CD4-positive, alpha-beta T cell treated with Interleukin-15 for 1 hour (primary cell): ENCODE data around the gene FHIT.
"Not testable (repeated sequence)": the region's sequence is repeated elsewhere in the genome, so short reads cannot be mapped to it uniquely, and the experiment has no call there.

Experiments used
- DNase-seq: peaks from one replicate; pipeline ENCODE4 v3.0.0-alpha.2; 2020

The FHIT gene

DNA sequence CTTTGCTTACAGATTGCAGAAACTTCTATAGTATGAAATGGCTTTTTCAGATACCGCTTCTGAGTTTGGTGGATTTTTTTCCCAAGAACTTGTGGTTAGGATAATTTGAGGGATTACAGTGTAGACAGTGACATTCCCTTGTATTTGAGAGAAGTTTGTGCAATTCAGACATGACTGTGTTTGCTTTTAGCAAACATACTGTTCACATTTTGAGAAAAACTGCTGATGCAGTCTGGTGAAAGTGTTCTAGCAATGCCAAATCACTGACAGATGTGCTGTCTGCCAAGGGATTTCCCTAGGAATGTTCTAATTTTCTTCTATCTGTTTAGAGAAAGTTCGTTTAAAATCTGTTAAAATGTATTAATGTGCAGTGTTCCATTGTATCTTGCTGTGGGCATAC, 652.6 kb downstream of the FHIT start:
- no peak for DNase-seq

DNA sequence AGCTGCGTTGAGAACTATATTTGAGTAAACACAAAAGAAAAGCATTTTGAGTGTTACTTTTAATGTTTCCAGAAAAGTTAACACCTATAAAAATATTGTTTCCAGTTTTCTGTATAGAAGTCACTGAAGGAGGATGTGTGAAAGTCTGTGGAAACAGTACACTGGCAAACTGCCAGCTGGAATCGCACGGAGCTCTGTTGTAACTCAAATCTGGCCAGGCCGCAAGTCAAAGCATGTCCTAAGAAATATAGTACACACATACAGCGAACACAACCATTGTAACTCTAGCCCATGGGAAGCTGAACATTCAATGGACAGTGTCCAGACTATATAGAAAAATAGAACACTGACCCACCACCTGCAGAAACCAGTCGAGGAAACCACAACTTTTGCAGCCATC, 657.2 kb downstream of the FHIT start:
- DNase-seq = no peak

- no peak for DNase-seq
Measured at GRCh38 chr3:60591267-60591666, 660.0 kb downstream of the FHIT start.

- no peak for DNase-seq
Measured at GRCh38 chr3:60588806-60589205, 662.4 kb downstream of the FHIT start.

GRCh38 chr3:60585918-60586317, 665.3 kb downstream of the FHIT start:
- DNase-seq = no peak

GRCh38 chr3:60584250-60584649, 667.0 kb downstream of the FHIT start:
- no peak for DNase-seq

DNA sequence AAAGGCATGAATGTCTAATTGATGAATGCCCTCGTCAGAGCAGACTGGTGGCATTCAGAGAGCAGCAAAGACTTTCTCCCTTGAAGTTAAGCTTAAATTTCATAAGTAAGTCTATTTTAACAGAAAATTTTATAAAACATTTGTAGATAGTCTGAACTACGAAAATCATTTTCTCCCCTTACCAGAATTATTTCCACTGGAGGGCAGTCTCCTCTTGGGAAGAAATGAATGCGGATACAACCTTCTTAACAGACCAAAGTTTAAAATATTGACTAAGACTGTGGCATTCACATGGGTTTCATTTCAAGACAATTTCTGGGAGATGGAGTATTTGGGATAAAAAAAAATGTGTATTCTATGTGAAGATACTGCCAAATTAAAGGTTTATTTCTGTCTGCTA, 669.0 kb downstream of the FHIT start:
- DNase-seq = no peak

GRCh38 chr3:60580809-60581208, 670.4 kb downstream of the FHIT start:
- DNase-seq = no peak

- no peak for DNase-seq
Measured at GRCh38 chr3:60579734-60580133, 671.5 kb downstream of the FHIT start.

GRCh38 chr3:60578936-60579335, 672.3 kb downstream of the FHIT start:
- DNase-seq = no peak

DNA sequence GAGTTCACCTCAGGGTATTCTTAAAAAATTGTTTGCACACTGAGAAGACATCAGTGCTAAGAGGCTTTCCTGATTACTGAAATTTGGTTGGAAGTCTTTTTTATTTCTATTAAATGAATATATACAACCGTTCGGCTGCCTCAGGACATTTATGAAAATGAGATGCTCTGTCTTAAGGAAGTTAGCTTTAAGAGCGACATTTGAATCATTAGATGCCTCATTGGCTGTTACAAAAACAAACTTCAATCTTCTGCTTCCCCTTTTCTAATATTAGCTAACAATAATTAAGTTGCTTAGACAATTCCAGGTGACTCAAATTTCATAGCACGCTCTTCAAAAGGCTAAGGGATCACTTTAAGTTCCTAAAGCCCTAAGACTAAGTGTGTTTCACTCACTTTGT, 673.7 kb downstream of the FHIT start:
- DNase-seq = no peak

- DNase-seq = no peak
Measured at GRCh38 chr3:60575718-60576272, 675.5 kb downstream of the FHIT start.

DNA sequence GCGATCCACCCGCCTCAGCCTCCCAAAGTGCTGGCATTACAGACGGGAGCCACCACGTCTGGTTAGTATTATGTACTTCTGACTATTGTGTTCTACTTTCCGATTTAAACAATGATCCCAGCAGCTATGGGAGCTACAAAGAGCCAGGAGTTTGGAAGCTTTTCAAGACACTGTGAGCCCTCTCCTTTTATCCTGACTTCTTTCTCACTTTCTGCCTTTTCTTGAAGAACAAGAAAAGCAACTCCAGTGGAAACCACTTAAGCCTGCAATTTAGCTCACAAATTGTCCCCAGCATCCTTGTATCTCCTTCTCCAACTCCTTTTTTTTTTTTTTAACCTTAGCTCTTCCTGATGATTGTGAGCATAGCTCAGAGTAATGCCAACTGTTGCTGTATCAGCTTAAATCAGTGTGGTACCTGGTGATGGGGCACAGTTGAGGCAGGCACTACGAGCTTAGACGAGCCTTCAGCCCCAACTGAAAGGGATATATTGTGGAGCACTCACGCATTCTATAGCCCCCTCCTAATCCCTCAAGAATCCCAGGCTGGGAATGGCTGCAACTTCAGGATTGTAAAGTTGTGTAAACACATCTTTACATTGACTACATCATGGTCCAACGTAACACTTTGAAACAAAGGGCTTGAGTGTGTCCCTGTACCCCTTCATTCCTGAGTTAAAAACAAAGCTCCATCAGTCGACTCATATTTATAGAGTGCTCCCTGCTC, 677.0 kb downstream of the FHIT start:
- no peak for DNase-seq

GRCh38 chr3:60573494-60573893, 677.8 kb downstream of the FHIT start:
- DNase-seq = no peak

- no peak for DNase-seq
Measured at GRCh38 chr3:60571511-60571910, 679.7 kb downstream of the FHIT start.

GRCh38 chr3:60557122-60557521, 694.1 kb downstream of the FHIT start:
- DNase-seq = no peak

DNA sequence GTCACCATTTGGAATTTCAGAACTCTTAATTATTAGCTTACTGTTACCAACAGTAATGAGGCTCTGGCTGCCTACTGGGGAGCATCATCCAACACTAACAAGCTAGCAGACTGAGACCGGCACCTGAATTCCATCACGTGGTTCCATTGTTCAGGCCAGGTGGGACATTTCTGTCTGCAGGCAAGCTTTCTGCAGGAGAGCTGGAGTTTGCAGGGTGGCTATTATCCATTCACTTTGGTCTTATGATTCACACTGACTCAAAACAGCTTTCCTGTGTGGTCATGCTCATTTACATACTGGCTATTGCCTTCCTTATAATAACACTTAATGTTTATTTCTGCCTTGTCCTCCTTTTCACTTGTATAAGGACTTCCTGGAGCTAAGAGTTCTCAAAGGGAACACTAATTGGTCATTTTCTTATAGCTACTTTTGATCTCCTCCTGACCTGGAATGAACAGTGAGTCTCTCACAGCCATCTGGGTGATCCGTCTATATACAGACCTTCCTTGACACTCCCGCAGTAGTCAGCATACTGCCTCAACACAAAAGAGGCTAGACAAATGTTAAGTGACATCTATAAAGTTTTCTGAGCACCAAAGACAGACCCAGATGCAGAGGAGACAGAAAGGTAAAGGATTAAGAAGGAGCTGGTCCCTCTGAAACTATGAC, 695.4 kb downstream of the FHIT start:
- DNase-seq = no peak

DNA sequence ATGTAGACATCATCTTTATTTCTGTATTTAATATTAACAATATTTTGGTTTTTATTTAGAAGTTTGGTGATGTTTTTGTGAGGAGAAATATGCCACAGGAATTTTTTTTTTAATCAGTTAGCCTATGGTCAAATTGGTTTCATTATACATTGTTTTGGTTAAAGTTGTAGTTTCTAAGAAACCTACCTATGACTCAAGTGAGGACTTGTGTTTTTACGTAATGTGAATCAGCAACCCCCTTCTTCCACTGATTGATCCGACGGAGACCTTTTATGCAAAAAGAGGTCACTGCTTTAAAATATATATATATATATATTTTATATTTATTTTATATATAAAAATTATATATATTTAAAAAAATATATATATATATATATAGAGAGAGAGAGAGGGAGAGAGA, 698.1 kb downstream of the FHIT start:
- DNase-seq = no peak

- DNase-seq = no peak
Measured at GRCh38 chr3:60552581-60552980, 698.7 kb downstream of the FHIT start.

DNA sequence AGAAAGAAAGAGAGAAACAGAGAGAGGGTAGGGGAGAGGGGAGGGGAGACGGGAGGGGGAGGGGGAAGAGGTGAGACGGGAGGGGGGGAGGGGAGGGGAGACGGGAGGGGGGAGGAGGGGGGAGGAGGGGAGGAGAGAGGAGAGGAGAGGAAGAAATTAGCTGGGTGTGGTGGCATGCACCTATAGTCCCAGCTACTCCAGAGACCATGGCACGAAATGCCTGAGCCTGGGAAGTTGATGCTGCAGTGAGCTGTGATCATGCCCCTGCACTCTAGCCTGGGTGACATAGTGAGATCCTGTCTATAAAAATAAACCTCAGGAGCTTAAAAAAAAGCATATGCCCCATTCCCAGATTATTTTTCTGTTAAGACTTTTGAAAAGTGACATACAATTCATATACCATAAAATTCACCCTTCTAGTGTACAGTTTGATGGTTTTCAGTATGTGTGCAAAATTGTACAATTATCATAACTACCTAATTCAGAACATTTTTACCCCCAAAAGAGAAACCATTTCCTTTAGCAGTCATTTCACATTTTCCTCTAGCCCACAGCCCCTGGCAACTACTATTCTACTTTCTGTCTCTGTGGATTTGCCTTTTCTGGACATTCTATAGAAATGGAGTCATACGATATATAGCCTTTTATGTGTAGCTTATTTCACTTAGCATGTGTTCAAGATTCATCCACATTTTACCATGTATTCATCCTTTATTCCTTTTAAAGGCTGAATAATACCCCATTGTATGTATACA, 699.6 kb downstream of the FHIT start:
- DNase-seq = no peak

DNA sequence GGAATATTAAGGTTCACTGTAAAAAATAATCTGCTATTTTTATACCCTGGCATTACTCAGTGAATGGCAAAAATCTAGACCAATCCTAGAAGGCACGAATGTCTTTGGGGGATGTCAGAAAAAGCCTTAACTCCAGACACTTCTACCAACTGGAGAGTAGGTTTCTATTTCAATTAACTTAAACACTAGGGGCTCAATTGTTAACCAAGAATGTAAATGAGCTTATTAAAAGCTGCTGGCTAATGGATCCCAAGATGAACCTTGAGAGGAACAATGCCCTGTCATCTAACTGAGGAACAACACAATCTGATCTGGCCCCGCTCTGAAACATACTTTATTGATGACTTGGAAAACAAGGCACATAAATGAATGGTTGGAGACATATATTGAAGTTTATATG, 701.4 kb downstream of the FHIT start:
- no peak for DNase-seq

- no peak for DNase-seq
Measured at GRCh38 chr3:60542995-60543394, 708.3 kb downstream of the FHIT start.

DNA sequence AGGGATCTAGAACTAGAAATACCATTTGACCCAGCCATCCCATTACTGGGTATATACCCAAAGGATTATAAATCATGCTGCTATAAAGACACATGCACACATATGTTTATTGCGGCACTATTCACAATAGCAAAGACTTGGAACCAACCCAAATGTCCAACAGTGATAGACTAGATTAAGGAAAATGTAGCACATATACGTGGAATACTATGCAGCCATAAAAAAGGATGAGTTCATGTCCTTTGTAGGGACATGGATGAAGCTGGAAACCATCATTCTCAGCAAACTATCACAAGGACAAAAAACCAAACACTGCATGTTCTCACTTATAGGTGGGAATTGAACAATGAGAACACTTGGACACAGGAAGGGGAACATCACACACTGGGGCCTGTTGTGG, 711.9 kb downstream of the FHIT start:
- DNase-seq = not testable (repeated sequence)

DNA sequence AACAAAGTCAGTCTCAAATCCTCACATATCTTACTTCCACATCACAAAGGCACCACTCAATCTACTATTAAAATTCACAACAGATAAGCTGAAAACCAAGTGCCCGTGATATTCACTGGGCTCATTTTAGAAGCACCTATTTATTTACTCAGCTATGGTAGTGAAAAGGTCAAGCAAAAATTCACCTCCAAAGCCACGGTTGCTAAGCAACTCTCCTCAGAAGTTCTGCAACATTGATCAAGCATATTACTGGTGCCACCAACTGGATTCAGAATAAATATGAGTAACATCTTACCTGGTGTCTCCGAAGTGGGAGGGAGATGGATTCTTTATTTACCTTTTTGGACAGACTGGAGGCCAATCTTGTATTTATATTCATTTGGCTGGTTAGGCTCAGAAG, 714.8 kb downstream of the FHIT start:
- no peak for DNase-seq
